ENCODE data around the gene UBE2U.

The UBE2U gene

DNA sequence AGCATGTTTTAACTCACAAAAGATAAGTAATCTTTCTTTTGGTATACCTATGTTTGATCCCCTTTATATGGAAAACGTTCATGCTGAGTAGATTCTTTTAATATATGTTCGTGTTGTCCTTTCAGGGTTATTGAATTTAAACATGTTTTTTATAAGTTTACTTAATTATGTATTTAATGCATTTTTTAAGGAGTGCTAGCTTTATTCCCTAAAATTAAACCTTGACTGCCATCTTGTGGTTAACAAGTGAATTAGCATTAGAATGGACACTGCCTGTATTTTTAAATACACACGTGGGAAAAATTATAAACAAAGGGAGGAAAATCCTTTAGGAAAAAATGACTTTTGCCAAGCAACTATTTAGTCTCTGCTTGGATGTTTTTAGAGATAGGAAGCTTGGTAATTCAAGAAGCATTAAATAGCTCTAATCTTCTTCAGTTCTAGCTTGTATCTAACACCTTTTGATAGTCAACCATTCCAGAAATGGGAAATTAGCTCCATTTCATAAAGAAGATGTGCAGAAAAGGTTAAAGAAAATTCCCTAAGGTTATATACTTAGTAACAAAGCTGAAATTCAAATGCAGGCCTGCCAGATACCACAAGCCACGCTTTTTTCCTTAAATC lies 43.0 kb downstream of the UBE2U start:
- H3K4me1 ChIP-seq (ENCODE audit: control insufficient read depth, insufficient read depth, low read length): peaks cover 15% of the 10 kb centered on the region
- ChIA-PET POLR2A (no interaction called here), CTCF (interaction anchor here (0.5 to 4.0 kb wide), 42 partner anchors 8 to 1339 kb away, joined by 3 to 44 read pairs (median 4); no protein-coding TSS in a partner anchor)
- no peak overlapping the region for H3K4me3 ChIP-seq (ENCODE audit: low read depth, low read length)
- H3K36me3 ChIP-seq (ENCODE audit: control insufficient read depth in 2 of 2, insufficient read depth in 1 of 2, low read length in 2 of 2): no peaks in the 10 kb centered on the region
- no peak overlapping the region for H3K27ac ChIP-seq (ENCODE audit: extremely low read depth, low read depth, low read length)
- no peaks in the 10 kb centered on the region for H3K9me3 ChIP-seq (ENCODE audit: control insufficient read depth, insufficient read depth, low read depth, low read length)
- TF ChIP-seq IKZF3 (tag by site-specific recombination; IDR thresholded peaks at IDR 0.05) (0 out of 2 replicates have a peak, but pooled peaks have one; percentile 22), ZNF155 (tag by site-specific recombination; IDR thresholded peaks at IDR 0.05) (no peak), ZNF664 (tag by site-specific recombination; IDR thresholded peaks at IDR 0.05) (peak; percentile 70; the same call in 1 of the 2 replicates), ZIC2 (tag by site-specific recombination; IDR thresholded peaks at IDR 0.05) (no peak), TCF7L2 (IDR thresholded peaks at IDR 0.05; ENCODE audit: borderline replicate concordance, low read depth, low read length) (no peak), SALL2 (tag by site-specific recombination; IDR thresholded peaks at IDR 0.05; ENCODE audit: borderline replicate concordance) (no peak), ZNF501 (tag by site-specific recombination; IDR thresholded peaks at IDR 0.05) (0 out of 2 replicates have a peak, but pooled peaks have one; percentile 54), ZNF274 (IDR thresholded peaks at IDR 0.05; ENCODE audit: low read length) (no peak), ZNF274 (tag by site-specific recombination; IDR thresholded peaks at IDR 0.05; ENCODE audit: borderline replicate concordance) (no peak), ZXDB (tag by site-specific recombination; IDR thresholded peaks at IDR 0.05) (no peak), ZNF610 (tag by site-specific recombination; IDR thresholded peaks at IDR 0.05; ENCODE audit: borderline replicate concordance) (no peak), ZNF146 (tag by site-specific recombination; IDR thresholded peaks at IDR 0.05) (no peak), ZNF621 (tag by site-specific recombination; IDR thresholded peaks at IDR 0.05) (no peak), ZNF302 (tag by site-specific recombination; IDR thresholded peaks at IDR 0.05; ENCODE audit: low read depth) (no peak), OVOL3 (tag by site-specific recombination; IDR thresholded peaks at IDR 0.05) (no peak), SP7 (tag by site-specific recombination; IDR thresholded peaks at IDR 0.05) (0 out of 2 replicates have a peak, but pooled peaks have one; percentile 10), ZSCAN30 (tag by site-specific recombination; IDR thresholded peaks at IDR 0.05) (no peak), ZNF654 (tag by site-specific recombination; IDR thresholded peaks at IDR 0.05; ENCODE audit: low read depth) (peak; percentile 83), HOXD13 (CRISPR knock-in tag; IDR thresholded peaks at IDR 0.05; ENCODE audit: borderline replicate concordance) (no peak)
- TF ChIP-seq, protein P1, sequence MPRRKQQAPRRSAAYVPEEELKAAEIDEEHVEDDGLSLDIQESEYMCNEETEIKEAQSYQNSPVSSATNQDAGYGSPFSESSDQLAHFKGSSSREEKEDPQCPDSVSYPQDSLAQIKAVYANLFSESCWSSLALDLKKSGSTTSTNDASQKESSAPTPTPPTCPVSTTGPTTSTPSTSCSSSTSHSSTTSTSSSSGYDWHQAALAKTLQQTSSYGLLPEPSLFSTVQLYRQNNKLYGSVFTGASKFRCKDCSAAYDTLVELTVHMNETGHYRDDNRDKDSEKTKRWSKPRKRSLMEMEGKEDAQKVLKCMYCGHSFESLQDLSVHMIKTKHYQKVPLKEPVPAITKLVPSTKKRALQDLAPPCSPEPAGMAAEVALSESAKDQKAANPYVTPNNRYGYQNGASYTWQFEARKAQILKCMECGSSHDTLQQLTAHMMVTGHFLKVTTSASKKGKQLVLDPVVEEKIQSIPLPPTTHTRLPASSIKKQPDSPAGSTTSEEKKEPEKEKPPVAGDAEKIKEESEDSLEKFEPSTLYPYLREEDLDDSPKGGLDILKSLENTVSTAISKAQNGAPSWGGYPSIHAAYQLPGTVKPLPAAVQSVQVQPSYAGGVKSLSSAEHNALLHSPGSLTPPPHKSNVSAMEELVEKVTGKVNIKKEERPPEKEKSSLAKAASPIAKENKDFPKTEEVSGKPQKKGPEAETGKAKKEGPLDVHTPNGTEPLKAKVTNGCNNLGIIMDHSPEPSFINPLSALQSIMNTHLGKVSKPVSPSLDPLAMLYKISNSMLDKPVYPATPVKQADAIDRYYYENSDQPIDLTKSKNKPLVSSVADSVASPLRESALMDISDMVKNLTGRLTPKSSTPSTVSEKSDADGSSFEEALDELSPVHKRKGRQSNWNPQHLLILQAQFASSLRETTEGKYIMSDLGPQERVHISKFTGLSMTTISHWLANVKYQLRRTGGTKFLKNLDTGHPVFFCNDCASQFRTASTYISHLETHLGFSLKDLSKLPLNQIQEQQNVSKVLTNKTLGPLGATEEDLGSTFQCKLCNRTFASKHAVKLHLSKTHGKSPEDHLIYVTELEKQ (tag by site-specific recombination; IDR thresholded peaks at IDR 0.05; ENCODE audit: borderline replicate concordance): no peak
- TF ChIP-seq, protein P2, sequence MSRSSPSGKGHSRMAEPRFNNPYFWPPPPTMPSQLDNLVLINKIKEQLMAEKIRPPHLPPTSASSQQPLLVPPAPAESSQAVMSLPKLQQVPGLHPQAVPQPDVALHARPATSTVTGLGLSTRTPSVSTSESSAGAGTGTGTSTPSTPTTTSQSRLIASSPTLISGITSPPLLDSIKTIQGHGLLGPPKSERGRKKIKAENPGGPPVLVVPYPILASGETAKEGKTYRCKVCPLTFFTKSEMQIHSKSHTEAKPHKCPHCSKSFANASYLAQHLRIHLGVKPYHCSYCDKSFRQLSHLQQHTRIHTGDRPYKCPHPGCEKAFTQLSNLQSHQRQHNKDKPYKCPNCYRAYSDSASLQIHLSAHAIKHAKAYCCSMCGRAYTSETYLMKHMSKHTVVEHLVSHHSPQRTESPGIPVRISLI (tag by site-specific recombination; IDR thresholded peaks at IDR 0.05): peak; percentile 53; the same call in 1 of the 2 replicates
- TF ChIP-seq, protein P3, sequence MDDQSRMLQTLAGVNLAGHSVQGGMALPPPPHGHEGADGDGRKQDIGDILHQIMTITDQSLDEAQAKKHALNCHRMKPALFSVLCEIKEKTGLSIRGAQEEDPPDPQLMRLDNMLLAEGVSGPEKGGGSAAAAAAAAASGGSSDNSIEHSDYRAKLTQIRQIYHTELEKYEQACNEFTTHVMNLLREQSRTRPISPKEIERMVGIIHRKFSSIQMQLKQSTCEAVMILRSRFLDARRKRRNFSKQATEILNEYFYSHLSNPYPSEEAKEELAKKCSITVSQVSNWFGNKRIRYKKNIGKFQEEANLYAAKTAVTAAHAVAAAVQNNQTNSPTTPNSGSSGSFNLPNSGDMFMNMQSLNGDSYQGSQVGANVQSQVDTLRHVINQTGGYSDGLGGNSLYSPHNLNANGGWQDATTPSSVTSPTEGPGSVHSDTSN (CRISPR knock-in tag; IDR thresholded peaks at IDR 0.05): no peak
- TF ChIP-seq, protein P4, sequence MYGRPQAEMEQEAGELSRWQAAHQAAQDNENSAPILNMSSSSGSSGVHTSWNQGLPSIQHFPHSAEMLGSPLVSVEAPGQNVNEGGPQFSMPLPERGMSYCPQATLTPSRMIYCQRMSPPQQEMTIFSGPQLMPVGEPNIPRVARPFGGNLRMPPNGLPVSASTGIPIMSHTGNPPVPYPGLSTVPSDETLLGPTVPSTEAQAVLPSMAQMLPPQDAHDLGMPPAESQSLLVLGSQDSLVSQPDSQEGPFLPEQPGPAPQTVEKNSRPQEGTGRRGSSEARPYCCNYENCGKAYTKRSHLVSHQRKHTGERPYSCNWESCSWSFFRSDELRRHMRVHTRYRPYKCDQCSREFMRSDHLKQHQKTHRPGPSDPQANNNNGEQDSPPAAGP (tag by site-specific recombination; IDR thresholded peaks at IDR 0.05): no peak
- TF ChIP-seq, protein P5, sequence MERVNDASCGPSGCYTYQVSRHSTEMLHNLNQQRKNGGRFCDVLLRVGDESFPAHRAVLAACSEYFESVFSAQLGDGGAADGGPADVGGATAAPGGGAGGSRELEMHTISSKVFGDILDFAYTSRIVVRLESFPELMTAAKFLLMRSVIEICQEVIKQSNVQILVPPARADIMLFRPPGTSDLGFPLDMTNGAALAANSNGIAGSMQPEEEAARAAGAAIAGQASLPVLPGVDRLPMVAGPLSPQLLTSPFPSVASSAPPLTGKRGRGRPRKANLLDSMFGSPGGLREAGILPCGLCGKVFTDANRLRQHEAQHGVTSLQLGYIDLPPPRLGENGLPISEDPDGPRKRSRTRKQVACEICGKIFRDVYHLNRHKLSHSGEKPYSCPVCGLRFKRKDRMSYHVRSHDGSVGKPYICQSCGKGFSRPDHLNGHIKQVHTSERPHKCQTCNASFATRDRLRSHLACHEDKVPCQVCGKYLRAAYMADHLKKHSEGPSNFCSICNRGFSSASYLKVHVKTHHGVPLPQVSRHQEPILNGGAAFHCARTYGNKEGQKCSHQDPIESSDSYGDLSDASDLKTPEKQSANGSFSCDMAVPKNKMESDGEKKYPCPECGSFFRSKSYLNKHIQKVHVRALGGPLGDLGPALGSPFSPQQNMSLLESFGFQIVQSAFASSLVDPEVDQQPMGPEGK (tag by site-specific recombination; IDR thresholded peaks at IDR 0.05): no peak
- TF ChIP-seq, protein P6, sequence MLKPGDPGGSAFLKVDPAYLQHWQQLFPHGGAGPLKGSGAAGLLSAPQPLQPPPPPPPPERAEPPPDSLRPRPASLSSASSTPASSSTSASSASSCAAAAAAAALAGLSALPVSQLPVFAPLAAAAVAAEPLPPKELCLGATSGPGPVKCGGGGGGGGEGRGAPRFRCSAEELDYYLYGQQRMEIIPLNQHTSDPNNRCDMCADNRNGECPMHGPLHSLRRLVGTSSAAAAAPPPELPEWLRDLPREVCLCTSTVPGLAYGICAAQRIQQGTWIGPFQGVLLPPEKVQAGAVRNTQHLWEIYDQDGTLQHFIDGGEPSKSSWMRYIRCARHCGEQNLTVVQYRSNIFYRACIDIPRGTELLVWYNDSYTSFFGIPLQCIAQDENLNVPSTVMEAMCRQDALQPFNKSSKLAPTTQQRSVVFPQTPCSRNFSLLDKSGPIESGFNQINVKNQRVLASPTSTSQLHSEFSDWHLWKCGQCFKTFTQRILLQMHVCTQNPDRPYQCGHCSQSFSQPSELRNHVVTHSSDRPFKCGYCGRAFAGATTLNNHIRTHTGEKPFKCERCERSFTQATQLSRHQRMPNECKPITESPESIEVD (tag by site-specific recombination; IDR thresholded peaks at IDR 0.05): peak; percentile 51
- TF ChIP-seq, protein P7, sequence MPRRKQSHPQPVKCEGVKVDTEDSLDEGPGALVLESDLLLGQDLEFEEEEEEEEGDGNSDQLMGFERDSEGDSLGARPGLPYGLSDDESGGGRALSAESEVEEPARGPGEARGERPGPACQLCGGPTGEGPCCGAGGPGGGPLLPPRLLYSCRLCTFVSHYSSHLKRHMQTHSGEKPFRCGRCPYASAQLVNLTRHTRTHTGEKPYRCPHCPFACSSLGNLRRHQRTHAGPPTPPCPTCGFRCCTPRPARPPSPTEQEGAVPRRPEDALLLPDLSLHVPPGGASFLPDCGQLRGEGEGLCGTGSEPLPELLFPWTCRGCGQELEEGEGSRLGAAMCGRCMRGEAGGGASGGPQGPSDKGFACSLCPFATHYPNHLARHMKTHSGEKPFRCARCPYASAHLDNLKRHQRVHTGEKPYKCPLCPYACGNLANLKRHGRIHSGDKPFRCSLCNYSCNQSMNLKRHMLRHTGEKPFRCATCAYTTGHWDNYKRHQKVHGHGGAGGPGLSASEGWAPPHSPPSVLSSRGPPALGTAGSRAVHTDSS (tag by site-specific recombination; IDR thresholded peaks at IDR 0.05): no peak
